ENCODE measurements around the gene HGS. TPM values are rescaled to one million over a fixed set of nuclear protein-coding genes. Genes with fewer than 3 reads are reported as not detected.

Gene HGS
- total and polyA plus RNA-seq, 2 donors (not counting 3 experiments of a cell fraction or from before 2014, with no cell fraction given) = 166 to 191 TPM

- TF ChIP-seq JUN (IDR thresholded peaks at IDR 0.05; ENCODE audit: borderline replicate concordance, insufficient read depth, insufficient read length, low read depth) = no peak
- no peak for TF ChIP-seq POLR2A (IDR thresholded peaks at IDR 0.05; ENCODE audit: low read depth, low read length)
- no peak for TF ChIP-seq CTCF (IDR thresholded peaks at IDR 0.05; ENCODE audit: extremely low read depth in 1 of 2, insufficient read depth in 1 of 2, low read depth in 1 of 2, low read length in 2 of 2)
- TF ChIP-seq EZH2 (IDR thresholded peaks at IDR 0.05; ENCODE audit: borderline replicate concordance, low read depth, low read length, severe bottlenecking) = no peak
- no peak for TF ChIP-seq MYC (IDR thresholded peaks at IDR 0.05; ENCODE audit: low read depth, low read length)
- no peak for TF ChIP-seq FOS (IDR thresholded peaks at IDR 0.05; ENCODE audit: borderline replicate concordance, insufficient read depth, low read length)
- no peak for TF ChIP-seq POLR2AphosphoS5 (IDR thresholded peaks at IDR 0.05; ENCODE audit: insufficient read depth, low read depth, low read length)
- TF ChIP-seq MAX (IDR thresholded peaks at IDR 0.05; ENCODE audit: insufficient read depth, insufficient read length) = no peak
- TF ChIP-seq GATA2 (IDR thresholded peaks at IDR 0.05; ENCODE audit: insufficient read depth, insufficient read length, low read depth, low read length) = no peak
- FAIRE-seq (no peak), DNase-seq (ENCODE audit: low read depth, low spot score) (no peak)
- Histone ChIP-seq H3K27me3 (ENCODE audit: control insufficient read depth in 2 of 2, insufficient read depth in 2 of 2, low read length in 2 of 2) (peaks cover 18 to 22% of the 10 kb centered on the region in 2 experiments), H3K9me1 (replicated peaks; ENCODE audit: control insufficient read depth, extremely low read depth, insufficient read depth, low read length) (no peaks in the 10 kb centered on the region), H3K36me3 (ENCODE audit: control insufficient read depth in 2 of 2, extremely low read depth in 1 of 2, insufficient read depth in 2 of 2, low read length in 2 of 2) (no peaks in the 10 kb centered on the region), H3K9me3 (replicated peaks; ENCODE audit: control insufficient read depth, insufficient read depth, low read length) (no peaks in the 10 kb centered on the region), H4K20me1 (replicated peaks; ENCODE audit: control insufficient read depth, extremely low read depth, insufficient read depth, low read length) (no peaks in the 10 kb centered on the region), H3K4me1 (ENCODE audit: control insufficient read depth, extremely low read depth, insufficient read depth, low read length) (no peaks in the 10 kb centered on the region), H3K27ac (ENCODE audit: insufficient read depth, low read depth, low read length) (no peak overlapping the region), H2AFZ (ENCODE audit: low read depth, low read length) (no peak overlapping the region), H3K4me2 (ENCODE audit: insufficient read depth, low read length) (no peak overlapping the region), H3K4me3 (replicated peaks in 1 of 3; ENCODE audit: insufficient read depth in 1 of 3, low read depth in 1 of 3, low read length in 3 of 3) (no peak overlapping the region), H3K79me2 (ENCODE audit: control insufficient read depth, insufficient read depth, low read length) (no peaks in the 10 kb centered on the region), H3K9ac (replicated peaks; ENCODE audit: extremely low read depth, insufficient read depth, low read length) (no peak overlapping the region)
- ChIA-PET POLR2A (no interaction called here), CTCF (interaction anchor here (1.0 kb wide), 1 partner anchor 11 kb away, joined by 4 read pairs; no protein-coding TSS in a partner anchor)
- dilution Hi-C loops (cut with MboI; ENCODE audit: extremely low pct_ligation_motif_present, low sequenced_read_pairs) = no loop called here
- intact Hi-C loops (cut with micrococcal nuclease) = no loop called here
- BruUV-seq (replicated peaks) = no TSS peak
Measured at GRCh38 chr17:81646869-81647600, 36.8 kb upstream of the HGS start.

Measured in endothelial cell of umbilical vein (primary cell).